CD8-positive, alpha-beta memory T cell (primary cell): Measurements from ENCODE around the gene ASTN2. TPM values are rescaled to one million over a fixed set of nuclear protein-coding genes. Genes with fewer than 3 reads are reported as not detected.

Source experiments
- CTCF ChIA-PET: fragments of 350-600 bp; sonication (Branson Sonifier 250); formaldehyde crosslinking; loops from one replicate; lab custom pipeline; 2021; ENCODE audit warnings: antibody characterized with exemption; lab: Charles Lee
- POLR2A ChIA-PET: fragments of 350-600 bp; sonication (Branson Sonifier 250); formaldehyde crosslinking; loops from one replicate; lab custom pipeline; 2021; ENCODE audit warnings: antibody characterized with exemption; lab: Charles Lee
- DNase-seq, 5 donors: peaks; one replicate each; pipeline versions ENCODE4 v3.0.0 to v3.0.0-alpha.2; 2020 to 2022; ENCODE audit warnings: mixed read lengths in 1 of 5
- H3K27ac ChIP-seq: one replicate; pipeline ENCODE4 v1.7.0; 2013; ENCODE audit warnings: low read depth, mild to moderate bottlenecking, low read length, moderate library complexity
- H3K27me3 ChIP-seq: 2 replicates; pipeline ENCODE4 v1.7.0; 2013; ENCODE audit warnings: low read length, mild to moderate bottlenecking; ENCODE audit not compliant: insufficient read depth, poor library complexity, severe bottlenecking
- H3K36me3 ChIP-seq: 2 replicates; pipeline ENCODE4 v1.7.0; 2013; ENCODE audit warnings: mild to moderate bottlenecking, low read length, moderate library complexity; ENCODE audit not compliant: insufficient read depth
- H3K4me1 ChIP-seq: 2 replicates; pipeline ENCODE4 v1.7.0; 2013; ENCODE audit warnings: mild to moderate bottlenecking, low read length, moderate library complexity; ENCODE audit not compliant: insufficient read depth
- H3K4me3 ChIP-seq: 2 replicates; pipeline ENCODE4 v1.7.0; 2013; ENCODE audit warnings: mild to moderate bottlenecking, low read length
- H3K9me3 ChIP-seq: 2 replicates; pipeline ENCODE4 v1.7.0; 2013; ENCODE audit warnings: mild to moderate bottlenecking, low read length
- H3K27ac Mint-ChIP-seq, 8 donors: one replicate each; pipeline ENCODE4 v1.8.0; 2020 to 2021; ENCODE audit warnings: mixed read lengths in 8 of 8, mild to moderate bottlenecking in 6 of 8, inconsistent platforms in 3 of 8, moderate library complexity in 3 of 8
- H3K27me3 Mint-ChIP-seq, 2 donors: one replicate each; pipeline ENCODE4 v1.8.0; 2020 to 2021; ENCODE audit warnings: mixed read lengths in 2 of 2, mild to moderate bottlenecking in 1 of 2, moderate library complexity in 1 of 2
- H3K36me3 Mint-ChIP-seq, 3 donors: one replicate each; pipeline ENCODE4 v1.8.0; 2020 to 2021; ENCODE audit warnings: mixed read lengths in 3 of 3, inconsistent platforms in 1 of 3, mild to moderate bottlenecking in 1 of 3
- H3K4me1 Mint-ChIP-seq, 3 donors: one replicate each; pipeline ENCODE4 v1.8.0; 2020 to 2021; ENCODE audit warnings: mixed read lengths in 3 of 3, inconsistent platforms in 1 of 3, mild to moderate bottlenecking in 1 of 3
- H3K4me3 Mint-ChIP-seq, 7 donors: one replicate each; pipeline ENCODE4 v1.8.0; 2020 to 2021; ENCODE audit warnings: mixed read lengths in 7 of 7, mild to moderate bottlenecking in 6 of 7, moderate library complexity in 4 of 7, inconsistent platforms in 2 of 7
- H3K9me3 Mint-ChIP-seq, 5 donors: one replicate each; pipeline ENCODE4 v1.8.0; 2020 to 2022; ENCODE audit warnings: mixed read lengths in 5 of 5, mild to moderate bottlenecking in 3 of 5, moderate library complexity in 2 of 5, inconsistent platforms in 1 of 5
- polyA plus RNA-seq: library from polyadenylated mRNA; unstranded; fragments of 300-500 nt; fragmentation: Illumina TruSeq; gene quantifications from one replicate; pipeline ENCODE4 v1.2.3, GENCODE V29; 2021
- total RNA-seq, 2 experiments: library from RNA; stranded (reverse); gene quantifications; one replicate each; pipeline ENCODE4 v1.2.3, GENCODE V29; 2021

Gene ASTN2
- total and polyA plus RNA-seq, 3 experiments from 2014 or later: 4.1 to 4.8 (median 4.2) TPM

GRCh38 chr9:116656501-116656971, 758.3 kb downstream of the ASTN2 start:
- H3K9me3 ChIP-seq: no peaks in the 10 kb centered on the region
- Mint-ChIP-seq H3K9me3 (no peaks in the 10 kb centered on the region), H3K27me3 (no peaks in the 10 kb centered on the region), H3K4me1 (no peaks in the 10 kb centered on the region), H3K27ac (no peak overlapping the region), H3K36me3 (no peaks in the 10 kb centered on the region), H3K4me3 (no peak overlapping the region)
- no peak for DNase-seq
- H3K27ac ChIP-seq: no peak overlapping the region
- POLR2A ChIA-PET: no interaction called here
- no peaks in the 10 kb centered on the region for H3K27me3 ChIP-seq
- H3K4me1 ChIP-seq: no peaks in the 10 kb centered on the region
- H3K4me3 ChIP-seq: no peak overlapping the region
- CTCF ChIA-PET: no interaction called here
- no peaks in the 10 kb centered on the region for H3K36me3 ChIP-seq

DNA sequence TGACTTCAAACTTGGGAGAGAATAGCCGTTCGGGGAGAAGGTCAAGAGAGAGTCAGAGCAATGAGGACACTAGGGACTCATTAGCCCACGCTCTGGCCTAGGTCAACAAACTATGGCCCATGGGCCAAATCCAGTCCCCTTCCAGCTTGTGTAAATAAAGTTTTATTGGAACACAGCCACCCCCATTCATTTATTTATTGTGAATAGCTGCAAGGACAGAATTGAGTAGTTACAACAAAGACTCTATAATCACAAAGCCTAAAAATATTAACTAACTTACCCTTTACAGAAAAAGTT, 760.9 kb downstream of the ASTN2 start:
- CTCF ChIA-PET: no interaction called here
- H3K9me3 Mint-ChIP-seq: no peaks in the 10 kb centered on the region
- peaks cover 11 to 12% (median 11%) of the 10 kb centered on the region in 3 donors for H3K36me3 Mint-ChIP-seq

GRCh38 chr9:116653348-116654058, 761.4 kb downstream of the ASTN2 start:
- no peaks in the 10 kb centered on the region for H3K36me3 ChIP-seq
- ChIA-PET CTCF (no interaction called here), POLR2A (no interaction called here)
- no peaks in the 10 kb centered on the region for H3K4me1 ChIP-seq
- Mint-ChIP-seq H3K4me1 (no peaks in the 10 kb centered on the region), H3K4me3 (no peak overlapping the region), H3K9me3 (no peaks in the 10 kb centered on the region), H3K27ac (no peak overlapping the region), H3K27me3 (no peaks in the 10 kb centered on the region), H3K36me3 (peaks cover 11 to 13% (median 13%) of the 10 kb centered on the region in 3 donors)
- H3K9me3 ChIP-seq: no peaks in the 10 kb centered on the region
- no peaks in the 10 kb centered on the region for H3K27me3 ChIP-seq
- H3K27ac ChIP-seq: no peak overlapping the region
- DNase-seq: no peak
- no peak overlapping the region for H3K4me3 ChIP-seq

More for the DNA sequence above, 760.9 kb downstream of the ASTN2 start:
- Histone ChIP-seq H3K27ac (no peak overlapping the region), H3K27me3 (no peaks in the 10 kb centered on the region), H3K4me3 (no peak overlapping the region), H3K4me1 (no peaks in the 10 kb centered on the region), H3K36me3 (no peaks in the 10 kb centered on the region), H3K9me3 (no peaks in the 10 kb centered on the region)
- Mint-ChIP-seq H3K27ac (no peak overlapping the region), H3K4me3 (no peak overlapping the region), H3K27me3 (no peaks in the 10 kb centered on the region), H3K4me1 (no peaks in the 10 kb centered on the region)
- DNase-seq: no peak
- POLR2A ChIA-PET: no interaction called here

GRCh38 chr9:116647515-116647809, 767.4 kb downstream of the ASTN2 start:
- H3K4me3 Mint-ChIP-seq: no peak overlapping the region
- no peak for DNase-seq
- Histone ChIP-seq H3K36me3 (no peaks in the 10 kb centered on the region), H3K9me3 (no peaks in the 10 kb centered on the region), H3K4me1 (no peaks in the 10 kb centered on the region), H3K27ac (no peak overlapping the region), H3K27me3 (no peaks in the 10 kb centered on the region), H3K4me3 (no peak overlapping the region)
- H3K36me3 Mint-ChIP-seq: peaks cover 11 to 21% (median 15%) of the 10 kb centered on the region in 3 donors
- ChIA-PET POLR2A (no interaction called here), CTCF (no interaction called here)
- H3K27me3 Mint-ChIP-seq: no peaks in the 10 kb centered on the region
- H3K4me1 Mint-ChIP-seq: no peaks in the 10 kb centered on the region
- no peaks in the 10 kb centered on the region for H3K9me3 Mint-ChIP-seq
- no peak overlapping the region for H3K27ac Mint-ChIP-seq

- Histone ChIP-seq H3K4me3 (no peak overlapping the region), H3K36me3 (no peaks in the 10 kb centered on the region), H3K27me3 (no peaks in the 10 kb centered on the region), H3K27ac (no peak overlapping the region), H3K9me3 (no peaks in the 10 kb centered on the region), H3K4me1 (no peaks in the 10 kb centered on the region)
- no peak for DNase-seq
- POLR2A ChIA-PET: no interaction called here
- CTCF ChIA-PET: no interaction called here
- Mint-ChIP-seq H3K9me3 (no peaks in the 10 kb centered on the region), H3K4me3 (no peak overlapping the region), H3K4me1 (no peaks in the 10 kb centered on the region), H3K27ac (no peak overlapping the region), H3K36me3 (peaks cover 11 to 21% (median 15%) of the 10 kb centered on the region in 3 donors), H3K27me3 (no peaks in the 10 kb centered on the region)
Observed at GRCh38 chr9:116646661-116647514, 768.0 kb downstream of the ASTN2 start.

DNA sequence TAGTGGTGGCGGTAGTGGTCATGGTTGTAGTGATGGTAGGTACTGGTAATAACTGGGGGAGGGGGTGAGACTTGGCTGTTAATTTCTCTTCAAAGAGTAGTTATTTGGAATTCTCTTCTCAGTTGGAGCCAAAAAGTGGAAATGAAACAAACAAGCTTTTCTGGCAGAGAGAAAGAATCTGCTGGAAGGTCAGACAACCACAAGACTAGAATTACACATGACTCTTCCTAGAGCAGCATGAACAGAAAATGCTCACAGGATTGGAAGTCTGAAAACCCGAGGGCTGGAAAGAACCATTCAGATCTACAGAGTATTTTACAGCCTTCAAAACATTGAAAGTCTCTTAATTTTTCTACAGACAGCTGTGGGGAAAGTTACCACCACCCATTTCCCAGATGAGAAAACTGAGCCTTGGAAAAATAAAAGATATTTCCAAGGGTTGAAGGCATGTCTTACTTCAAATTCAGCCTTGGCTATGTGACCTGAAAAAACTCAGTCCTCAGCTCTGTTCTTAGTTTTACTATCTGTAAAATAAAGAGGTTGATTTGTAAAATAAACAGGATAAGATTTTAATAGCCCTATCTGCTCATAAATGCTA, 770.7 kb downstream of the ASTN2 start:
- Mint-ChIP-seq H3K27me3 (no peaks in the 10 kb centered on the region), H3K9me3 (peaks cover 0 to 1% (median 0%) of the 10 kb centered on the region in 5 donors), H3K4me3 (no peak overlapping the region), H3K36me3 (peaks cover 0 to 11% (median 4%) of the 10 kb centered on the region in 3 donors), H3K4me1 (no peaks in the 10 kb centered on the region), H3K27ac (no peak overlapping the region)
- ChIA-PET CTCF (no interaction called here), POLR2A (no interaction called here)
- no peaks in the 10 kb centered on the region for H3K36me3 ChIP-seq
- H3K9me3 ChIP-seq: no peaks in the 10 kb centered on the region
- no peaks in the 10 kb centered on the region for H3K4me1 ChIP-seq
- no peaks in the 10 kb centered on the region for H3K27me3 ChIP-seq
- H3K4me3 ChIP-seq: no peak overlapping the region
- H3K27ac ChIP-seq: no peak overlapping the region
- DNase-seq: no peak

DNA sequence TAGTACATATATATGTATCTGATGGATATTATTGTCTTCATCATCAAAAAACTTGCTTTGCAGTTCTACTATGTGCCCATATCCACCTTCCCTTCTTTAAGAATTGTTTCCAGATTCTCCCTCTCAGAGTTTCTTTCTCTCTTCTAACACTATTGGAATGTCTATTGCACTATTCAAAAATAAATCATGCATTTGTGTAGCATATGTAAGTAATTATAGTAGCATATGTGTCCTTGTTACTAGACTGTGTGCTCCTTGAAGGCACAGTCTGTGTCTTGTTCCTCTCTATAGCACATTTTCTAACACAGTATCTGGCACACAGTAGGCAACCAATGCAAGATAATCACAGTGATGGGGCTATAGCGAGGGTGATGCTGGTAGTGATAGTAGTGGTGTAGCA, 771.2 kb downstream of the ASTN2 start:
- POLR2A ChIA-PET: no interaction called here
- Histone ChIP-seq H3K36me3 (no peaks in the 10 kb centered on the region), H3K4me1 (no peaks in the 10 kb centered on the region), H3K27ac (no peak overlapping the region), H3K9me3 (no peaks in the 10 kb centered on the region), H3K4me3 (no peak overlapping the region), H3K27me3 (no peaks in the 10 kb centered on the region)
- DNase-seq: no peak
- Mint-ChIP-seq H3K4me3 (no peak overlapping the region), H3K36me3 (peaks cover 0 to 8% (median 2%) of the 10 kb centered on the region in 3 donors), H3K27ac (no peak overlapping the region), H3K9me3 (peaks cover 0 to 1% (median 0%) of the 10 kb centered on the region in 5 donors), H3K4me1 (no peaks in the 10 kb centered on the region), H3K27me3 (no peaks in the 10 kb centered on the region)
- CTCF ChIA-PET: no interaction called here
